ENCODE data around the gene LPGAT1.

The LPGAT1 gene

DNA sequence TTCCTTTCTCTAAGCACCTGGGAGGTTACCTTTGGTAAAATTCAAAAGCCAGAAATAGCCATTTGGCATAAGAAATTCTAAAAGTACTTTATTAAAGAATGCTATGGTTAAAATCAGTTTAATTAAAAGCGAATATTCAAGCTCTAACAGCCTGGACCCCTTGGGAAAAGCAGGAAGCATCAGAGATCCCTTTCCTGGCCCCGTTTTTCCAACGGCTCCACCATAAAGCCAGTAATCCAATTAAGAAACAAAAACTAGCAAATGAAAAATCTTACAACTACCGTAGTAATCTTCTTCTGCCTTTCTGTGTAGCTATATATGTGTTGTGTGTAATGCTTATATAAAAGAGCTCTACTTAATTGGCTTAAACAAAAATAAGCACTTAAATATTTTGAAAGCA is 121.6 kb downstream of the LPGAT1 start:
- TF ChIP-seq, protein P1, sequence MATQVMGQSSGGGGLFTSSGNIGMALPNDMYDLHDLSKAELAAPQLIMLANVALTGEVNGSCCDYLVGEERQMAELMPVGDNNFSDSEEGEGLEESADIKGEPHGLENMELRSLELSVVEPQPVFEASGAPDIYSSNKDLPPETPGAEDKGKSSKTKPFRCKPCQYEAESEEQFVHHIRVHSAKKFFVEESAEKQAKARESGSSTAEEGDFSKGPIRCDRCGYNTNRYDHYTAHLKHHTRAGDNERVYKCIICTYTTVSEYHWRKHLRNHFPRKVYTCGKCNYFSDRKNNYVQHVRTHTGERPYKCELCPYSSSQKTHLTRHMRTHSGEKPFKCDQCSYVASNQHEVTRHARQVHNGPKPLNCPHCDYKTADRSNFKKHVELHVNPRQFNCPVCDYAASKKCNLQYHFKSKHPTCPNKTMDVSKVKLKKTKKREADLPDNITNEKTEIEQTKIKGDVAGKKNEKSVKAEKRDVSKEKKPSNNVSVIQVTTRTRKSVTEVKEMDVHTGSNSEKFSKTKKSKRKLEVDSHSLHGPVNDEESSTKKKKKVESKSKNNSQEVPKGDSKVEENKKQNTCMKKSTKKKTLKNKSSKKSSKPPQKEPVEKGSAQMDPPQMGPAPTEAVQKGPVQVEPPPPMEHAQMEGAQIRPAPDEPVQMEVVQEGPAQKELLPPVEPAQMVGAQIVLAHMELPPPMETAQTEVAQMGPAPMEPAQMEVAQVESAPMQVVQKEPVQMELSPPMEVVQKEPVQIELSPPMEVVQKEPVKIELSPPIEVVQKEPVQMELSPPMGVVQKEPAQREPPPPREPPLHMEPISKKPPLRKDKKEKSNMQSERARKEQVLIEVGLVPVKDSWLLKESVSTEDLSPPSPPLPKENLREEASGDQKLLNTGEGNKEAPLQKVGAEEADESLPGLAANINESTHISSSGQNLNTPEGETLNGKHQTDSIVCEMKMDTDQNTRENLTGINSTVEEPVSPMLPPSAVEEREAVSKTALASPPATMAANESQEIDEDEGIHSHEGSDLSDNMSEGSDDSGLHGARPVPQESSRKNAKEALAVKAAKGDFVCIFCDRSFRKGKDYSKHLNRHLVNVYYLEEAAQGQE (IDR thresholded peaks at IDR 0.05; ENCODE audit: insufficient read depth in 1 of 2, low read depth in 2 of 2, low read length in 2 of 2) = no peak
- no peak for TF ChIP-seq SIN3A (IDR thresholded peaks at IDR 0.05; ENCODE audit: borderline replicate concordance, insufficient read depth, low read length)
- TF ChIP-seq FOXP2 (optimal IDR thresholded peaks at IDR 0.05; ENCODE audit: borderline replicate concordance, extremely low read depth, extremely low read length, insufficient read depth) = no peak
- TF ChIP-seq TAF1 (IDR thresholded peaks at IDR 0.05; ENCODE audit: borderline replicate concordance, insufficient read depth, low read length) = no peak
- no peak for TF ChIP-seq POLR2AphosphoS5 (IDR thresholded peaks at IDR 0.05; ENCODE audit: low read depth, low read length)

DNA sequence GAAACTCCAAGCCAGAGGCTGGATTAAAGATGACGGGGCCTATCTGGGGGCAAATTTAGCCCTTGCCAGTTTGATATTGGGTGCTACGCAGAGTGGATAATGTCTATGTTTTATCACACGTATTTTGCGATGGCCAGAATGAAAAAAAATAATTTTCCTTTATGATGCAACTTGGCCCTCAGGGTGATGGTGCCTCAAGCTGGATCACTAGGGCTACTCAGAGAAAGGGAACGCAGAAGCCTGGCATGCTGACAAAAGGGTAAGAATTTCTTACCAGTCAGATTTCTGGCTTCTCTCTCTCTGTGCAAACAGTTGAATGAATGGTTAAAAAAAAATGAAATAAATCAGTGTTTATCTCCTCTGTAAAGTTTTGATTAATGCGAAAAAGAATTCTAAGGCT is 122.6 kb downstream of the LPGAT1 start:
- TF ChIP-seq SIN3A (IDR thresholded peaks at IDR 0.05; ENCODE audit: borderline replicate concordance, insufficient read depth, low read length) = no peak
- no peak for TF ChIP-seq FOXP2 (optimal IDR thresholded peaks at IDR 0.05; ENCODE audit: borderline replicate concordance, extremely low read depth, extremely low read length, insufficient read depth)
- no peak for TF ChIP-seq POLR2AphosphoS5 (IDR thresholded peaks at IDR 0.05; ENCODE audit: low read depth, low read length)
- TF ChIP-seq, protein P1 (IDR thresholded peaks at IDR 0.05; ENCODE audit: insufficient read depth in 1 of 2, low read depth in 2 of 2, low read length in 2 of 2) = no peak
- TF ChIP-seq TAF1 (IDR thresholded peaks at IDR 0.05; ENCODE audit: borderline replicate concordance, insufficient read depth, low read length) = no peak

DNA sequence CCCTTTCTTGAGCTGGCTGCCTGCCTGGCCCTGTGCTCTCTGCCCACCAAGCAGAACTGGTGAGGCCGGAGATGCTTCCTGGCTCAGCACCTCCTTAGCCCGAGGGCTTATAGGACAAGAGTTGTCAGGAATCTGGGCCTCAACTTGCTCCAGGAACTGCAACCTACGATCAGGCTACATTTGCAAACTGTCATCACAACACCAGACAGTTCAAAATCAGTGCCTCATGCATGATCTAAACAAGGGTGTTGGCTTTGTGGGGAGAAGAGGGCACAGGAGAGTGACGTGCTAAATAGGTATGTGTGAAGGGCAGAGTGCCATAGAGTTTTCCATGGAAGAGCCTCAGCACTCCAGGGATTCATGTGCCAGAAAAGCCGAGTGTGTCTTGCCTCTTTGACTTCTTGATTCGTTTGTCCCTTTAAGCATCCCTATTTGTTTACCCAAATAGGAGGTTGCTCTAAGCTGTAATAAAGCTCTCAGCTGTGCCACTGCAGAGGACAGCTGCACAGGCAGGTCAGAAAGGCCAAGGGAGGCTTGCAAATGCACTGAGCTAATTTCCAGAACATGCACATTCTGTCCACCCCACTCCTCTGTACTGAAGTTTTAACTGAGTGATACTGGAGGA is 125.0 kb downstream of the LPGAT1 start:
- TF ChIP-seq FOXP2 (optimal IDR thresholded peaks at IDR 0.05; ENCODE audit: borderline replicate concordance, extremely low read depth, extremely low read length, insufficient read depth) (no peak), SIN3A (IDR thresholded peaks at IDR 0.05; ENCODE audit: borderline replicate concordance, insufficient read depth, low read length) (no peak), POLR2AphosphoS5 (IDR thresholded peaks at IDR 0.05; ENCODE audit: low read depth, low read length) (no peak), TAF1 (IDR thresholded peaks at IDR 0.05; ENCODE audit: borderline replicate concordance, insufficient read depth, low read length) (no peak)
- TF ChIP-seq, protein P1 (IDR thresholded peaks at IDR 0.05; ENCODE audit: insufficient read depth in 1 of 2, low read depth in 2 of 2, low read length in 2 of 2) = no peak

DNA sequence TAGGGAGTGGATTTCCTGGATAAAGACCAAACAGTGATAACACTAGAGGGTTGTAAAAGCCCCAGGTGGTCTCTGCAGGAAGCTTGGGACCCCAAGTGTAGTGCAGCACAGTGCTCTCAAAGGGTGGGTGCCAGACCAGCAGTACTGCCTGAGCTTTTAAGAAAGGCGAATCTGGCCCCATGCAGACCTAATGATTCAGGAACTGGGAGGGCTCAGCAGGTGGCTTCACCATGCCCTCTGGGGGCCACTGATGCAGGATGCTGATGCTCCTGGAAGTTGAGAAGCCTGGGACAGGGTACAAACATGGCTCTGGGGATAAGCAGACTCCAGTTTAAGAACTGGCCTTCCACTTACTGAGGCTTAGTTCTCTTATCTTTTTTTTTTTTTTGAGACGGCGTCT is 126.0 kb downstream of the LPGAT1 start:
- TF ChIP-seq TAF1 (IDR thresholded peaks at IDR 0.05; ENCODE audit: borderline replicate concordance, insufficient read depth, low read length) (no peak), FOXP2 (optimal IDR thresholded peaks at IDR 0.05; ENCODE audit: borderline replicate concordance, extremely low read depth, extremely low read length, insufficient read depth) (no peak), POLR2AphosphoS5 (IDR thresholded peaks at IDR 0.05; ENCODE audit: low read depth, low read length) (no peak), SIN3A (IDR thresholded peaks at IDR 0.05; ENCODE audit: borderline replicate concordance, insufficient read depth, low read length) (no peak)
- TF ChIP-seq, protein P1 (IDR thresholded peaks at IDR 0.05; ENCODE audit: insufficient read depth in 1 of 2, low read depth in 2 of 2, low read length in 2 of 2) = no peak
